DND-41 (cell line): ENCODE measurements around the gene CENPA.

Experiments
- CTCF ChIP-seq: IDR thresholded peaks from 2 replicates; pipeline ENCODE4 v1.5.1; 2012; ENCODE audit warnings: borderline replicate concordance, low read length, moderate library complexity, mild to moderate bottlenecking; ENCODE audit not compliant: poor library complexity, severe bottlenecking; ENCODE audit errors: extremely low read depth
- EZH2 ChIP-seq: IDR thresholded peaks from 3 replicates; pipeline ENCODE4 v1.6.1; 2012; ENCODE audit warnings: borderline replicate concordance, low read depth, mild to moderate bottlenecking, moderate library complexity, low read length, inconsistent platforms; ENCODE audit not compliant: severe bottlenecking

GRCh38 chr2:26769089-26769761 lies 16.6 kb upstream of the CENPA start:
- TF ChIP-seq CTCF (no peak), EZH2 (no peak)
